Measurements from ENCODE around the gene DNMT3A. TPM values are rescaled to one million over a fixed set of nuclear protein-coding genes. Genes with fewer than 3 reads are reported as not detected.

Gene DNMT3A
- total and polyA plus RNA-seq, 2 of the 8 experiments (the other 6 are each of a cell fraction or from before 2014, with no cell fraction given), result 33.6 to 178 TPM

GRCh38 chr2:25374827-25375226 lies 33.1 kb upstream of the DNMT3A start:
- H3K79me1 ChIP-seq (ENCODE audit: low read depth, low read length), result no peaks in the 10 kb centered on the region

More at GRCh38 chr2:25374827-25375226, 33.1 kb upstream of the DNMT3A start:
- DNase-seq (ENCODE audit: low read depth in 1 of 2, low spot score in 2 of 2) (no peak), FAIRE-seq (no peak)
- Histone ChIP-seq H2AK5ac (ENCODE audit: low read depth, low read length) (no peak overlapping the region), H3K23ac (ENCODE audit: insufficient read length) (no peak overlapping the region), H3K9me3 (ENCODE audit: insufficient read depth in 2 of 2, low read depth in 1 of 2, low read length in 1 of 2) (no peaks in the 10 kb centered on the region), H3K9ac (replicated peaks in 1 of 4; ENCODE audit: extremely low read depth in 1 of 4, low read depth in 3 of 4, low read length in 3 of 4) (no peak overlapping the region), H4K91ac (replicated peaks; ENCODE audit: insufficient read length, low read length) (no peak overlapping the region), H3K4me2 (ENCODE audit: insufficient read depth in 1 of 2, low read depth in 2 of 2, low read length in 2 of 2) (no peak overlapping the region), H2BK15ac (ENCODE audit: low read length) (no peak overlapping the region), H3K27me3 (replicated peaks in 1 of 4; ENCODE audit: control insufficient read depth in 3 of 4, extremely low read depth in 1 of 4, insufficient read depth in 3 of 4, low read length in 3 of 4) (peaks cover 0 to 8% (median 0%) of the 10 kb centered on the region in 4 experiments; a peak in 4 of 7 replicates), H4K20me1 (replicated peaks in 1 of 2; ENCODE audit: control insufficient read depth in 1 of 2, insufficient read depth in 2 of 2, low read length in 2 of 2) (no peaks in the 10 kb centered on the region), H3K4me3 (ENCODE audit: extremely low read depth in 1 of 4, insufficient read depth in 2 of 4, low read depth in 3 of 4, low read length in 4 of 4) (no peak overlapping the region), H3K4ac (replicated peaks; ENCODE audit: insufficient read length, low read depth, low read length) (no peak overlapping the region), H3K36me3 (ENCODE audit: control insufficient read depth in 2 of 4, insufficient read depth in 4 of 4, low read length in 3 of 4) (no peaks in the 10 kb centered on the region), H4K5ac (ENCODE audit: insufficient read length, low read depth, low read length) (no peak overlapping the region), H3K79me2 (ENCODE audit: control insufficient read depth in 1 of 2, insufficient read depth in 2 of 2, low read length in 2 of 2) (no peaks in the 10 kb centered on the region), H3K14ac (ENCODE audit: insufficient read length) (no peak overlapping the region), H2BK20ac (ENCODE audit: low read length) (no peak overlapping the region), H2BK12ac (ENCODE audit: low read depth, low read length) (no peak overlapping the region), H2BK120ac (replicated peaks; ENCODE audit: low read depth, low read length) (no peak overlapping the region), H4K8ac (ENCODE audit: extremely low read depth, insufficient read depth, low read length) (no peak overlapping the region), H2AFZ (ENCODE audit: low read length) (no peak overlapping the region), H3K23me2 (ENCODE audit: low read depth, low read length) (no peaks in the 10 kb centered on the region), H3K4me1 (replicated peaks in 1 of 4; ENCODE audit: control insufficient read depth in 3 of 4, insufficient read depth in 4 of 4, low read length in 3 of 4) (peaks cover 0 to 15% (median 13%) of the 10 kb centered on the region in 4 experiments; a peak in 5 of 7 replicates), H3K56ac (replicated peaks; ENCODE audit: insufficient read length, low read depth, low read length) (no peak overlapping the region), H3K27ac (ENCODE audit: low read depth, low read length) (no peak overlapping the region), H2BK5ac (ENCODE audit: low read depth, low read length) (no peak overlapping the region), H3K18ac (ENCODE audit: extremely low read depth, low read length) (no peak overlapping the region)
- no peak for TF ChIP-seq TEAD4 (IDR thresholded peaks at IDR 0.05; ENCODE audit: low read depth, low read length)
- no peak for TF ChIP-seq SP2 (IDR thresholded peaks at IDR 0.05; ENCODE audit: low read length)
- no peak for TF ChIP-seq JUN (IDR thresholded peaks at IDR 0.05; ENCODE audit: low read depth, low read length)
- POLR2A ChIA-PET (ENCODE audit: partially characterized antibody), result interaction anchor here (0.6 to 1.9 kb wide), 2 partner anchors 13 to 184 kb away, joined by 3 to 6 read pairs; no protein-coding TSS in a partner anchor
- 96% methylated on average over 5 of the region's 5 CpGs; no CpG with 5 or more reads in 1 of the 2 experiments for WGBS, 2 experiments (ENCODE audit: extremely low coverage in 1 of 2, insufficient coverage in 1 of 2, insufficient read length in 1 of 2, insufficient replicate concordance in 2 of 2, low coverage in 1 of 2, low lambda C conversion rate in 2 of 2, missing lambda C conversion rate in 1 of 2)
- CTCF ChIA-PET (ENCODE audit: partially characterized antibody), result interaction anchor here (0.7 to 8.6 kb wide), 10 partner anchors 10 to 293 kb away, joined by 3 to 108 read pairs (median 16); partner anchors contain the start of gene DNMT3A
